ENCODE data around the gene NELFB. TPM values are rescaled to one million over a fixed set of nuclear protein-coding genes. Genes with fewer than 3 reads are reported as not detected.
A peak's percentile ranks its signal among the peaks of the same experiment; 100 is the strongest.

Gene NELFB
- total and polyA plus RNA-seq, 9 of the 15 experiments (the other 6 are each of a cell fraction or from before 2014, with no cell fraction given): 0.24 to 84.0 (median 29.7) TPM

- no peak for TF ChIP-seq ZNF217 (CRISPR knock-in tag; IDR thresholded peaks at IDR 0.05)
- TF ChIP-seq PRMT5 (CRISPR knock-in tag; IDR thresholded peaks at IDR 0.05): no peak
- TF ChIP-seq SMARCE1 (IDR thresholded peaks at IDR 0.05): no peak
- TF ChIP-seq GATAD2B (IDR thresholded peaks at IDR 0.05; ENCODE audit: borderline replicate concordance): peak; percentile 99
- peak; percentile 24 for TF ChIP-seq TBP (optimal IDR thresholded peaks at IDR 0.05; ENCODE audit: low read depth, low read length)
- TF ChIP-seq MAX (CRISPR knock-in tag; IDR thresholded peaks at IDR 0.05): peak; percentile 62; the same call in 1 of the 2 replicates
- TF ChIP-seq ZNF12 (CRISPR knock-in tag; IDR thresholded peaks at IDR 0.05): 0 out of 2 replicates have a peak, but pooled peaks have one; percentile 21
- TF ChIP-seq PRPF4 (IDR thresholded peaks at IDR 0.05; ENCODE audit: insufficient read depth, low read depth, low read length, poor library complexity, severe bottlenecking): peak; percentile 81
Observed at GRCh38 chr9:137316012-137316981, 61.2 kb downstream of the NELFB start (continued).

GRCh38 chr9:137317021-137317717 is 62.0 kb downstream of the NELFB start:
- H2AFZ ChIP-seq (ENCODE audit: low read depth, low read length): no peak overlapping the region; the same call in 1 of the 2 replicates
- ChIA-PET POLR2A (interaction anchor here (0.6 to 1.2 kb wide), 5 partner anchors 9 to 150 kb away, joined by 3 to 4 read pairs (median 3); no protein-coding TSS in a partner anchor), CTCF (ENCODE audit: low intra/inter-chr PET ratio) (no interaction called here)
- H3K4me1 ChIP-seq (replicated peaks in 1 of 2; ENCODE audit: control insufficient read depth in 2 of 2, insufficient read depth in 2 of 2, low read length in 2 of 2): peaks cover 6 to 88% of the 10 kb centered on the region in 2 experiments
- peak overlapping the region; percentile 87 to 93; a peak in 3 of 4 replicates for H3K9ac ChIP-seq (ENCODE audit: insufficient read depth in 1 of 2, low read depth in 2 of 2, low read length in 2 of 2)
- DNase-seq (ENCODE audit: extremely low read depth in 1 of 4, low spot score in 3 of 4) (no peak), ATAC-seq (no peak), FAIRE-seq (no peak)
- H3K79me2 ChIP-seq (ENCODE audit: control insufficient read depth, insufficient read depth, low read length): no peaks in the 10 kb centered on the region
- peak overlapping the region; percentile 91; the same call in 1 of the 3 replicates for H3K27ac ChIP-seq (ENCODE audit: extremely low read depth, low read depth, low read length)
- H3K9me3 ChIP-seq (replicated peaks; ENCODE audit: control insufficient read depth, insufficient read depth, low read depth, low read length): no peaks in the 10 kb centered on the region
- H3K4me3 ChIP-seq: no peak overlapping the region
- intact Hi-C loops (cut with micrococcal nuclease): no loop called here
- H3K36me3 ChIP-seq (ENCODE audit: control insufficient read depth, insufficient read depth, low read length): no peaks in the 10 kb centered on the region
- H3K9me1 ChIP-seq (ENCODE audit: control insufficient read depth, insufficient read depth, low read length): no peaks in the 10 kb centered on the region
- no peaks in the 10 kb centered on the region for H3K27me3 ChIP-seq (ENCODE audit: control insufficient read depth in 2 of 2, insufficient read depth in 2 of 2, low read length in 2 of 2)
- in situ Hi-C loops (cut with MboI): no loop called here
- peak overlapping the region; percentile 55; the same call in 1 of the 2 replicates for H3K4me2 ChIP-seq (ENCODE audit: insufficient read depth, low read length)
- 80% methylated on average over 11 of the region's 19 CpGs for WGBS (ENCODE audit: insufficient coverage, low coverage, missing lambda C conversion rate)
- no TSS peak for BruUV-seq (replicated peaks)
- H4K20me1 ChIP-seq (replicated peaks; ENCODE audit: control insufficient read depth, insufficient read depth, low read length): no peaks in the 10 kb centered on the region
- TF ChIP-seq ZNF436 (CRISPR knock-in tag; IDR thresholded peaks at IDR 0.05): no peak
- no peak for TF ChIP-seq HDAC8 (tag; IDR thresholded peaks at IDR 0.05)
- TF ChIP-seq SRF (CRISPR knock-in tag; IDR thresholded peaks at IDR 0.05): no peak
- TF ChIP-seq BACH1 (tag; IDR thresholded peaks at IDR 0.05): no peak
- TF ChIP-seq RFX5 (IDR thresholded peaks at IDR 0.05; ENCODE audit: low read depth, low read length): no peak
- no peak for TF ChIP-seq ZSCAN32 (CRISPR knock-in tag; IDR thresholded peaks at IDR 0.05)
- TF ChIP-seq CREB1 (IDR thresholded peaks at IDR 0.05): no peak
- no peak for TF ChIP-seq CREB1 (CRISPR knock-in tag; IDR thresholded peaks at IDR 0.05)
- TF ChIP-seq SIRT6 (IDR thresholded peaks at IDR 0.05; ENCODE audit: low read depth, low read length): no peak
- TF ChIP-seq ELF2 (CRISPR knock-in tag; IDR thresholded peaks at IDR 0.05): no peak
- no peak for TF ChIP-seq RCOR1 (IDR thresholded peaks at IDR 0.05; ENCODE audit: borderline replicate concordance in 1 of 2, low read depth in 2 of 2, low read length in 2 of 2)
- no peak for TF ChIP-seq PCBP2 (IDR thresholded peaks at IDR 0.05; ENCODE audit: low read depth, low read length, poor library complexity, severe bottlenecking)
